Activated CD4-positive, alpha-beta T cell treated with anti-CD3 and anti-CD28 coated beads, Interleukin-2, amount 50 U/mL, for 24 hours (primary cell): ENCODE data around the gene LSM3.

Experiments used
- DNase-seq, 2 donors: peaks; one replicate each; pipeline ENCODE4 v3.0.0-alpha.2; 2020; ENCODE audit warnings: low read depth in 1 of 2, low spot score in 1 of 2

LSM3 gene

GRCh38 chr3:14178247-14179113 lies at the start of gene LSM3, which contains the start of gene XPC:
TSS of gene LSM3 (plus strand) at chr3:14178817. CDS start at chr3:14178861, 44 bp downstream.
TSS of gene XPC (minus strand) at chr3:14178601. CDS start at chr3:14178568, 33 bp downstream.
- DNase-seq: peak; percentile 95 to 96

DNA sequence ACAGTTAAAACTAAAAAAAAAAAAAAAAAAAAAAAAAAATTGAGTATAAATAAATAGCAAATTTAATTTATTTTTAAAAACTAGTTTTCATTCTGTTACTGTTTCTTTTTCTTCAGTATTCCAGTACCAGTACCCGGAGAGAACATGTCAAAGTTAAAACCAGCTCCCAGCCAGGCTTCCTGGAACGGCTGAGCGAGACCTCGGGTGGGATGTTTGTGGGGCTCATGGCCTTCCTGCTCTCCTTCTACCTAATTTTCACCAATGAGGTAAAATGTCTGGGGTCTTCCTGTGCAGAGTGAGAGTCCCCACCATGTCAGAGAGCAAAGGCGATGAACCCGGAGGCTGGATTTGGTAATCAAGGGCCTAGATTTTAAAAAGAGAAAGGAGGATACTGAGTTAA lies 49.3 kb upstream of the LSM3 start:
- no peak for DNase-seq

DNA sequence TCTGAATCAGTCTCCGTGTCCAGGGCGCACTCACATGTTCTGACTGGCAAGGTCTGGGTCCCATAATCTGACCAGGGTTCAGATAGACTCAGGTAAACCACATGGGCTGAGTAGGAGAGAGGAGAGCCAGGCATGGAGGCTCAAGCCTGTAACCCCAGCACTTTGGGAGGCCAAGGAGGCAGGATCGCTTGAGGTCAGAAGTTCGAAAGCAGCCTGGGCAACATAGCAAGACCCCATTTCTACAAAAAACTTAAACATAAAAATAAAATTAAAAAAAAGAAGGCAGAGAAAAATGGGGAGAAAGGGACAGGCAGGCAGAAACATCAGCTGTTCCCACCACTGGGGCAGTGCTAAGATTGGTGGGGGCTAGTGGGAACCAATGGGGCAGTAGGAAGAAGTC lies 48.4 kb upstream of the LSM3 start:
- no peak for DNase-seq

DNA sequence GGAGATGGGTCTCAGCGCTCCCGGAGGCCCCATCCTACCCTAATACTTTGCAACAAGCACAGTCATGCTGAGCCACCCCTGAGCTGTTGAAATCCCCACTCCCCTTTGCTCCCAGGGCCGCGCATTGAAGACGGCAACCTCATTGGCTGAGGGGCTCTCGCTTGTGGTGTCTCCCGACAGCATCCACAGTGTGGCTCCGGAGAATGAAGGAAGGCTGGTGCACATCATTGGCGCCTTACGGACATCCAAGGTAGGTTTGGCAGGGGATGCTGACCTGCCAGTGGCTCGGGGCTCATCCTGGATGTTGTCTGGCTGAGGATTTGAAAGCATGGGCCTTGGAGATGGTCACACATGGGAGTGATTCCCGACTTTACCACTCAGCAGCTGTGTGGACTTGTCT lies 47.9 kb upstream of the LSM3 start:
- DNase-seq: no peak

- no peak for DNase-seq
Observed at GRCh38 chr3:14131134-14131533, 47.5 kb upstream of the LSM3 start.

GRCh38 chr3:14132120-14132519 lies 46.5 kb upstream of the LSM3 start:
- DNase-seq: no peak

- no peak for DNase-seq
Observed at GRCh38 chr3:14132689-14133088, 45.9 kb upstream of the LSM3 start.

- DNase-seq: no peak
Observed at GRCh38 chr3:14133188-14133800, 45.3 kb upstream of the LSM3 start.

- no peak for DNase-seq
Observed at GRCh38 chr3:14133876-14134275, 44.7 kb upstream of the LSM3 start.

- DNase-seq: no peak
Observed at GRCh38 chr3:14134291-14134690, 44.3 kb upstream of the LSM3 start.

- no peak for DNase-seq
Observed at GRCh38 chr3:14135581-14135980, 43.0 kb upstream of the LSM3 start.

DNA sequence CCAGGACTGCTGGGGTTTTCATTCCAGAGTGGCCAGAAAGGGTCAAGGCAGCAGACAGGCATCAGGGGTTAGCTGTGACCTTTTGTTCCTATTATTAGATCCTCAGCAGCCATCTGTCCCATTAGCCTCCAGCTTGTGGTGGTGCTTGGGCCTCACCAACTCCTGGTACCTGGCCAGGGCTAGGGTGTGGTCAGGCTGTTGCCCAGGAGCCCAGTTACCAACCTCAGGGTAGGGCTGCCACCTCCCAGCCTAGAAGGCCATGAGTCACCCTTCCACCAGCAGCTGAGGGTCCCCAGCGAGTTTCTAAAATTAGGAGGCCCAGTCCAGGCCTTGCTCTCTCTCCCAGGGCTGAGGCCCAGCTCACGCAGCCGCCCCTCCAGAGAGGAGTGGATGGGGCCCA lies 41.6 kb upstream of the LSM3 start:
- DNase-seq: no peak

- no peak for DNase-seq
Observed at GRCh38 chr3:14137445-14137844, 41.2 kb upstream of the LSM3 start.

DNA sequence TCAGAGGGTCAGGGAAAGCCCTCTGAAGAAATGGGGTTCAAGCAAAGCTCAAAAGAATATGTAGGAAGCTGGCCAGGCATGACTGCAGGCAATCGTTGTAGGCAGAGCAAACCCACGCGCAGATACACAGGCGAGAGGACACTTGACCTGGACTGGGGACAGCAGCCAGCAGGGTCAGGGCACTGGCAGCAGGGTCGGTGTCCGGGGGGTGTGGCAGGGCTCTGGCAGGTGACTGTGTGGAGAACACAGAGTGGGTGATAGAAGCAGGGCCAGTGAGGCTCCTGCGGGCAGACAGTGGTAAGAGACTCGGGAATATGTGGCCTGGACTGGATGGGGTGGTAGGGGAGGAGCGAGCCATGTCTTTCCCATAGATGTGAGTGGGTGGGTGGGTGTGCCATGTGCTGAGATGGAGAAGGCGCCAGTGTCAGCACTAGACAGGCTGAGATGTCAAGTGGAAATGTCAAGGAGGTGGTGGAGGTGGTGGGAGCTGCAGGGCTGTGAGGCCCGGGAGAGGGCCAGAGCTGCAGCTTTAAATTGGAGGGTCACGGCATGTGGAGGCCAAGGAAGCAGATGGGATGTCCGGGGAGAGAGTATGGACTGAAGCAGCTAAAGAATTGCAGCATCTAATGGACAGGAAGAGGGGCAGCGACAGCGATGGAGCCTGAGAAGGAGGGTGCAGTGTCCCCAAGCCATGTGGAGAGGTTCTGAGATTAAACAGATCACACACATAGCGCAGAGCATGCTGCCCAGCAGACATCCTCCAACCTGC lies 40.3 kb upstream of the LSM3 start:
- no peak for DNase-seq

DNA sequence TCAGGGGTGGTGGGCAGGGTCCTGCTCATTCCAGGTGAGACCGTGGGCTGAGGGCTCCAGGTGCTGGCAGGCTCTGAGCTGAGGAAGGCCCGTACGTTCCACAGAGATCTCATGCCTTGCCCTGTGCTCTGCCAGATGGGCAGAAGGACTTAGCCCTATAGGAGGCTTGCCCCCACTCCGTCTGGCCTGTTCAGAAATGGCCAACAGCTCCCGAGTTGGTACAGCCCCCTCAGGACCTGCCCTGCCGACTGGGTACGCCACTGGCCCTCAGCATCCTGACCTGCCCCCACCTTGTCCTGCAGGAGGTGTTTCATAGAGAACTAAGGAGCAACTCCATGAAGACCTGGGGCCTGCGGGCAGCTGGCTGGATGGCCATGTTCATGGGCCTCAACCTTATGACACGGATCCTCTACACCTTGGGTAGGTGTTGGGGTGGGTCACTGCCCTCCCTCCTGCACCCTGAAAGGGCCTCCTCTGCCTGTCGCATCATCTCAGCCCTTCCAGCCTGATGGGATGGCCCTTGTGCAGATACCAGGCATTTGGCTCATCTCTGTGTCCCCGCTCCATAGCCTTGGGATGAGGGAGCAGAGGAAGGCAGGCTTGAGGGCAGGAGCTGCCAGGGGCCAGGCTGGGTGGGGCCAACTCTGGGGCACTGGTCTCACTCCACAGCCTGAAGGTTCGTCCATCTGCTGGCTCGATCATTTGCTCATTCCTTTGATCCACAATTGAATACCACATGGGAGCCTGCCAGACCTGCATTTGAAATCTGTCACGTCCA lies 39.5 kb upstream of the LSM3 start:
- no peak for DNase-seq

DNA sequence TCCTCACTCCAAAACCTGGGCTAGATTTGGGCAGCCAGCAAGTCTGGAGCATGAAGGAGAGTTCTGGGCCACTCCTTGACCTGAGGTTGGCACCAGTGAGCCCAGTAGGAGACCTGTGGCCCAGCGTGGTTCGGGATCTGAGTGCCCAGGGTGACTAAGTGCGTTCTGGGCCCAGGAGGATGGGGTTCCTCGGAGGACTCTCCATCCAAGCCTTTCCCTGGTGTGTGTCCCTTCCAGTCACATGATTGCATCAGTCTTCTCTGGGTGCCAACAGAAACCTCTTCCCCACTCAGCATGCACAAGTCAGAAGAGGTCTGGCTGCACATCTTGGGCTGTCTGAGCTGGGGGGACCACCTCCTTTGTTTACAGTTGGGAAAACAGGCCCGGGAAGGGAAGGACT lies 38.8 kb upstream of the LSM3 start:
- DNase-seq: no peak

GRCh38 chr3:14140668-14141067 lies 37.9 kb upstream of the LSM3 start:
- no peak for DNase-seq

DNA sequence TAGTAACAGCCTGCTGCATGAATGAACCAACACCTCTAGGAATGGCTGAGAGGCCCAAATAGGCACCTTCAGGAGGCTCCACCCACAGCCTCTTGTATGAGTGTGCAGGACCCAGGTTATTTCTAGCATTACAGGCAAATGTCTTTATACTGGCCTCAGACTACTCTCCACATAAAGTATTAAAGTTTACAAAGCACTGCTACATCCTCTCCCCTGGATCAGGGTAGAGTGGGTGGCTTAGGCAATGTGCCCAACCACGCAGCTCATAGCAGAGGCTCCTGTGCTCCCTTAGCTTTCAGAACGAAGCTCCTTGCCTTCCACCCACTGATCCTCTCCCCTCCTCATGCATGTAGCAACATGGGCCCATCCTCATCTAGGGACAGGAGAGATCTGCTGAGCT lies 37.5 kb upstream of the LSM3 start:
- DNase-seq: no peak

DNA sequence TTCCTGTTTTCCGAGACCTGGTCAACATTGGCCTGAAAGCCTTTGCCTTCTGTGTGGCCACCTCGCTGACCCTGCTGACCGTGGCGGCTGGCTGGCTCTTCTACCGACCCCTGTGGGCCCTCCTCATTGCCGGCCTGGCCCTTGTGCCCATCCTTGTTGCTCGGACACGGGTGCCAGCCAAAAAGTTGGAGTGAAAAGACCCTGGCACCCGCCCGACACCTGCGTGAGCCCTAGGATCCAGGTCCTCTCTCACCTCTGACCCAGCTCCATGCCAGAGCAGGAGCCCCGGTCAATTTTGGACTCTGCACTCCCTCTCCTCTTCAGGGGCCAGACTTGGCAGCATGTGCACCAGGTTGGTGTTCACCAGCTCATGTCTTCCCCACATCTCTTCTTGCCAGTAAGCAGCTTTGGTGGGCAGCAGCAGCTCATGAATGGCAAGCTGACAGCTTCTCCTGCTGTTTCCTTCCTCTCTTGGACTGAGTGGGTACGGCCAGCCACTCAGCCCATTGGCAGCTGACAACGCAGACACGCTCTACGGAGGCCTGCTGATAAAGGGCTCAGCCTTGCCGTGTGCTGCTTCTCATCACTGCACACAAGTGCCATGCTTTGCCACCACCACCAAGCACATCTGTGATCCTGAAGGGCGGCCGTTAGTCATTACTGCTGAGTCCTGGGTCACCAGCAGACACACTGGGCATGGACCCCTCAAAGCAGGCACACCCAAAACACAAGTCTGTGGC lies 36.8 kb upstream of the LSM3 start:
- no peak for DNase-seq

DNA sequence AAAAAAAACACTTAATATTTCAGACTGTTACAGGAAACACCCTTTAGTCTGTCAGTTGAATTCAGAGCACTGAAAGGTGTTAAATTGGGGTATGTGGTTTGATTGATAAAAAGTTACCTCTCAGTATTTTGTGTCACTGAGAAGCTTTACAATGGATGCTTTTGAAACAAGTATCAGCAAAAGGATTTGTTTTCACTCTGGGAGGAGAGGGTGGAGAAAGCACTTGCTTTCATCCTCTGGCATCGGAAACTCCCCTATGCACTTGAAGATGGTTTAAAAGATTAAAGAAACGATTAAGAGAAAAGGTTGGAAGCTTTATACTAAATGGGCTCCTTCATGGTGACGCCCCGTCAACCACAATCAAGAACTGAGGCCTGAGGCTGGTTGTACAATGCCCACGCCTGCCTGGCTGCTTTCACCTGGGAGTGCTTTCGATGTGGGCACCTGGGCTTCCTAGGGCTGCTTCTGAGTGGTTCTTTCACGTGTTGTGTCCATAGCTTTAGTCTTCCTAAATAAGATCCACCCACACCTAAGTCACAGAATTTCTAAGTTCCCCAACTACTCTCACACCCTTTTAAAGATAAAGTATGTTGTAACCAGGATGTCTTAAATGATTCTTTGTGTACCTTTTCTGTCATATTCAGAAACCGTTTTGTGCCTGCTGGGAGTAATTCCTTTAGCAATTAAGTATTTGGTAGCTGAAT lies 35.9 kb upstream of the LSM3 start:
- DNase-seq: peak in 1 of 2 donors; percentile 9
